ENCODE measurements around the gene PLSCR1. TPM values are rescaled to one million over a fixed set of nuclear protein-coding genes. Genes with fewer than 3 reads are reported as not detected.

PLSCR1 gene
- total and polyA plus RNA-seq, 2 donors (not counting 1 experiment from before 2014, with no cell fraction given) = 16.8 to 44.6 TPM

GRCh38 chr3:146540236-146540635 lies 4.2 kb downstream of the PLSCR1 start:
- intact Hi-C loops (cut with micrococcal nuclease) = no loop called here

GRCh38 chr3:146539315-146539714 lies 5.1 kb downstream of the PLSCR1 start:
- H3K4me3 Mint-ChIP-seq = no peak overlapping the region
- CTCF ChIA-PET = no interaction called here
- no peak overlapping the region for H3K9ac ChIP-seq (ENCODE audit: low read length)

More at GRCh38 chr3:146540236-146540635, 4.2 kb downstream of the PLSCR1 start:
- ATAC-seq (ENCODE audit: low read depth) (no peak), DNase-seq (peak; percentile 31)
- Histone ChIP-seq H3K79me2 (ENCODE audit: control insufficient read depth, insufficient read depth, low read length) (peaks cover 60% of the 10 kb centered on the region), H3K4me2 (replicated peaks; ENCODE audit: low read depth, low read length, poor library complexity, severe bottlenecking) (peak overlapping the region; percentile 26), H2AFZ (ENCODE audit: insufficient read depth, low read depth, low read length, poor library complexity, severe bottlenecking) (no peak overlapping the region), H3K4me3 (ENCODE audit: control extremely low read depth in 1 of 5, extremely low read depth in 1 of 5, insufficient read depth in 1 of 5, low read depth in 2 of 5, low read length in 4 of 5) (no peak overlapping the region), H4K20me1 (ENCODE audit: control insufficient read depth, insufficient read depth, low read length, poor library complexity, severe bottlenecking) (no peaks in the 10 kb centered on the region), H3K4me1 (ENCODE audit: control insufficient read depth in 2 of 2, insufficient read depth in 2 of 2, low read length in 2 of 2) (peaks cover 31 to 45% of the 10 kb centered on the region in 2 donors), H3K27me3 (replicated peaks in 1 of 4; ENCODE audit: control extremely low read depth in 1 of 4, control insufficient read depth in 3 of 4, insufficient read depth in 4 of 4, low read length in 3 of 4) (no peaks in the 10 kb centered on the region), H3K9ac (ENCODE audit: low read length) (no peak overlapping the region), H3K36me3 (replicated peaks in 1 of 2; ENCODE audit: control extremely low read depth in 1 of 2, control insufficient read depth in 1 of 2, extremely low read depth in 1 of 2, insufficient read depth in 2 of 2, low read length in 1 of 2) (no peaks in the 10 kb centered on the region), H3K9me3 (ENCODE audit: control extremely low read depth in 1 of 3, control insufficient read depth in 2 of 3, insufficient read depth in 1 of 3, low read length in 2 of 3) (no peaks in the 10 kb centered on the region), H3K27ac (ENCODE audit: low read length in 2 of 2) (peak overlapping the region in 1 of 2 donors; percentile 44)
- H3K4me3 Mint-ChIP-seq = peak overlapping the region; percentile 34
- TF ChIP-seq EZH2 (IDR thresholded peaks at IDR 0.05; ENCODE audit: borderline replicate concordance, insufficient read depth, low read depth, low read length, poor library complexity, severe bottlenecking) (no peak), CTCF (IDR thresholded peaks at IDR 0.05) (no peak)
- no peaks in the 10 kb centered on the region for H3K27me3 Mint-ChIP-seq
- WGBS (ENCODE audit: insufficient coverage) = no CpG with 5 or more reads among the region's 1 CpG
- H3K27ac Mint-ChIP-seq = no peak overlapping the region
- no peaks in the 10 kb centered on the region for H3K9me3 Mint-ChIP-seq (ENCODE audit: insufficient read depth)
- POLR2A ChIA-PET = no interaction called here
- H3K4me1 Mint-ChIP-seq = peaks cover 62% of the 10 kb centered on the region
- CTCF ChIA-PET = interaction anchor here (0.6 to 1.0 kb wide), 2 partner anchors 33 to 35 kb away, joined by 3 read pairs; no protein-coding TSS in a partner anchor

More at GRCh38 chr3:146539315-146539714, 5.1 kb downstream of the PLSCR1 start:
- Mint-ChIP-seq H3K27ac (no peak overlapping the region), H3K4me1 (peaks cover 60% of the 10 kb centered on the region), H3K27me3 (no peaks in the 10 kb centered on the region), H3K9me3 (ENCODE audit: insufficient read depth) (no peaks in the 10 kb centered on the region)
- no peak for TF ChIP-seq EZH2 (IDR thresholded peaks at IDR 0.05; ENCODE audit: borderline replicate concordance, insufficient read depth, low read depth, low read length, poor library complexity, severe bottlenecking)
- TF ChIP-seq CTCF (IDR thresholded peaks at IDR 0.05) = no peak
- 100% methylated on average over 1 of the region's 3 CpGs for WGBS (ENCODE audit: insufficient coverage)
- H3K79me2 ChIP-seq (ENCODE audit: control insufficient read depth, insufficient read depth, low read length) = peaks cover 65% of the 10 kb centered on the region
- ATAC-seq (ENCODE audit: low read depth) (no peak), DNase-seq (no peak)
- no peak overlapping the region for H3K4me3 ChIP-seq (ENCODE audit: control extremely low read depth in 1 of 5, extremely low read depth in 1 of 5, insufficient read depth in 1 of 5, low read depth in 2 of 5, low read length in 4 of 5)
- no peaks in the 10 kb centered on the region for H3K9me3 ChIP-seq (ENCODE audit: control extremely low read depth in 1 of 3, control insufficient read depth in 2 of 3, insufficient read depth in 1 of 3, low read length in 2 of 3)
- H3K4me1 ChIP-seq (ENCODE audit: control insufficient read depth in 2 of 2, insufficient read depth in 2 of 2, low read length in 2 of 2) = peaks cover 31 to 45% of the 10 kb centered on the region in 2 donors
- POLR2A ChIA-PET = no interaction called here
- no peaks in the 10 kb centered on the region for H4K20me1 ChIP-seq (ENCODE audit: control insufficient read depth, insufficient read depth, low read length, poor library complexity, severe bottlenecking)
- H3K27ac ChIP-seq (ENCODE audit: low read length in 2 of 2) = no peak overlapping the region
- H3K27me3 ChIP-seq (replicated peaks in 1 of 4; ENCODE audit: control extremely low read depth in 1 of 4, control insufficient read depth in 3 of 4, insufficient read depth in 4 of 4, low read length in 3 of 4) = no peaks in the 10 kb centered on the region
- no peaks in the 10 kb centered on the region for H3K36me3 ChIP-seq (replicated peaks in 1 of 2; ENCODE audit: control extremely low read depth in 1 of 2, control insufficient read depth in 1 of 2, extremely low read depth in 1 of 2, insufficient read depth in 2 of 2, low read length in 1 of 2)
- no peak overlapping the region for H3K4me2 ChIP-seq (replicated peaks; ENCODE audit: low read depth, low read length, poor library complexity, severe bottlenecking)
- intact Hi-C loops (cut with micrococcal nuclease) = no loop called here
- no peak overlapping the region for H2AFZ ChIP-seq (ENCODE audit: insufficient read depth, low read depth, low read length, poor library complexity, severe bottlenecking)
